ENCODE data around the gene CSMD2.

DNA sequence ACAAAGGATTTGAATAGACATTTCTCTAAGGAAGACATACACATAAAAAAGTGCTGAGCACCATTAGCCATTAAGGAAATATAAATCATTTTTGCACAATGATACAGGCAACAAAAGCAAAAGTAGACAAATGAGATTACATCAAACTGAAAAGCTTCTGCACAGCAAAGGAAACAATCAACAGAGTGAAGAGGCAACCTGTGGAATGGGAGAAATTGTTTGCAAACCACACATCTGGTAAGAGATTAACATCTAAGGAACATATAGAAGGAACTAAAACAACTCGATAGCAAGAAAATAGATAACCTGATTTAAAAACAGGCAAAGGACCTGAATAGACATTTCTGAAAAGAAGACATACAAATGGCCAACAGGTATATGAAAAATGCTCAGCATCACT is 635.1 kb downstream of the CSMD2 start:
- no peak for TF ChIP-seq CTCF (IDR thresholded peaks at IDR 0.05)
- no peak for TF ChIP-seq POLR2A (IDR thresholded peaks at IDR 0.05)
